AG08396 (cell line): ENCODE data around the gene ADRA2B.
A peak's percentile ranks its signal among the peaks of the same experiment; 100 is the strongest.
"Not testable (repeated sequence)": the region's sequence is repeated elsewhere in the genome, so short reads cannot be mapped to it uniquely, and the experiment has no call there.

Experiments used
- DNase-seq: peaks from one replicate; pipeline ENCODE4 v3.0.0; 2012; ENCODE audit warnings: low spot score, mixed read lengths

Gene ADRA2B

DNA sequence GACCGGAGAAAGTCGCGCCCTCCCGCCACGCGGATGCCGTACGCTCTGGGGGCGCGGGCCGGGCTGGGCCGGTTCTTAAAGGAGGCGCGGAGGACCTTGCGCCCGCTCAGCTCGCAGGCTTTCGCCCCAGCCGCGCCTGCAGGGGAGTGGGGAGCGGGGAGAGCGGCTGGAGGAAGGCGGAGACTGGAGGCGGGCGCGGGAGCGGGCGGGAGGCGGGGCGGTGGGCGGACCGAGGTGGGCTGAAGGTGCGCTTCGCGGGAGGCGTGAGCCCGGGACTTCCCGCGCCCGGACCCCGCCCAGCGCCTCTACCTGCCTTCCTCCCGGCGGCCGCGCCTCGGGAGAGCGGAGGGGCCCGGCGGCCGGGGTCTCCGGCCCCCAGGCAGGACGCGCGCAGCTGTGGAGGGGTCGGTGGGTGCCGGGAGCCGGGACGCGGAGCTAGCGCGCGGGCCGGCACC is at the start of gene ADRA2B:
Gene ADRA2B (minus strand): TSS at position 148 of the 455 bp plus-strand sequence. CDS start 422 bp downstream, outside the sequence.
- DNase-seq, result peak; percentile 45

DNA sequence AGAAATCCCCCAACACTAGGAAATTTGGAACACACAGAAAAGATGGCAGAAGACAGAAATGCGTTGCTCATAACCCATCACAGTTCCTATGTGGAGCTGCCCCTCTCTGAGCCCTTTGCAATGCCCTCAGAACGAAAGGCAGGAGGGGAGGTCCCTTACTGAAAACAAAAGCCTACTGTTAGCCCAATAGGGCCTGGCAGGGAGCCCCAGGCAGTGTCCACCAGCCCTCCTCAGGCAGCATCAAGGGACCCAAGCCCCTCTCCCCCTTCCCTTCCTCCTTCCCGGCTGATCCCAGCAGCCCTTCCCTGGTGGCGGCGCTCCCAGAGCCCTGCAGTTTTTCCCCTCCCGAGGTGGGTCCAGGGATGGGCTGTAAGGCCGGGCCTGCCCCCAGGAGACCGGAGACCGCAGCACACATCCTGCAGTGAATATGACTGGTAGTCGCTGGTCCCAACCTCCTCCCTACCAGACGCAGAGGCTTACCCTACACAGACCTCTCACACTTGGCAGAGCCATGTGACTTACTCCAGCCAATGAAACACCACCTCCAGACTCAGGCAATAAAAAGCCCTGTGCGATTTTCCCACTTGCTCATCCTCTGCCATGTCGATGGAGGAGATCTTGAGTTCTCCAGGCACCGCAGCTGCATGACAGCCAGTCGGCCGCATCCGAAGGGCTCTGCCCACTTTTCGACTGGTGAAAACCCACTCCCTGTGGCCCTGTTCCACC is 48.3 kb upstream of the ADRA2B start:
- DNase-seq, result no peak

DNA sequence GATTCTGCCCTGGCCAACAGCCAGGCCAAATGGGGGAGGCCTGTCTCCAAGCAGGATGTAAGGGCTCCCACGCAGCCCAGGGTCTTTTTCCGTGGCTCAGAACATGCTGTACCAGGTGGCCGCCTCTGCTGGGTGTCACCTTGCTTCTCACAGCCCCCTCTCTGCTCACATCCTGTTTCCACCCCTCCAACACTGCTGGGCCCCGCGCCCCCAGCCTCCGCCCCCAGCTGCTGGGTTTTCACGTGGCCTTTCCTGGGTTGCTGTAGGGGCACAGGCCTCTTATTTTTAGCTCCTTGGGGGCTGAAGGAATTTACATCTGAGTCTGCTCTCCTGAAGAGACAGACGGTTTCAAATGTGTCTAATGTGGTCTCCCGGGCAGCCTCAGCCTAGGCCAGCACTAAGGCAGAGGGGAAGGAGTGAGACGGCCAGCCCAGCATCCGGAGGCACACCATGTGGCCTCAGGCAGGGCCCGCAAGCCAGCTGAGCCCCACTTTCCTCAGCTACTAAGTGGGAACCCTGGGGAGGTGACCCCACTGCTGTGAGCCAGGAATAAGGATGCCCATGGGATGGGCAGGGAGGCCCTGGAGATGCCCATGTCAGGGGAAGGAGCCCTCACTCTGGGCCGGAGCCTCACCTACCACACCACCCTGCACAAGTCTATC is 47.5 kb upstream of the ADRA2B start:
- no peak for DNase-seq

DNA sequence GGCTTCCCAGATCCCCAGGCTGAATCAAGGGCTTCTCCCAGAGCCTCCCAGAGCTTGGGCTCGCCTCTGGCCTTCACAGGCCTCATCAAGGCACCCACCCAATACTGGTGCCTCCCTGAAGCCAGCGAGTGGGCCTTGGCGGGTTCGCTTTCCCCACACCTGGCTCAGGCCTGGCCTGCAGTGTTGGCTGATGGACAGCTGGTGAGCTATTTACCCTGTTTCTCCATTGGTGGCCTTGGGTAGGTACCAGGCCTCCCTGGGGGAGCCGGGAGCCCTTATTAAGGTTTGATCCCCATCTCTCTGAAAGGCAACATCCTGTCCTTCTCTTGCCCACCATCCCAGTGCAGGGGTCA is 47.0 kb upstream of the ADRA2B start:
- no peak for DNase-seq

DNA sequence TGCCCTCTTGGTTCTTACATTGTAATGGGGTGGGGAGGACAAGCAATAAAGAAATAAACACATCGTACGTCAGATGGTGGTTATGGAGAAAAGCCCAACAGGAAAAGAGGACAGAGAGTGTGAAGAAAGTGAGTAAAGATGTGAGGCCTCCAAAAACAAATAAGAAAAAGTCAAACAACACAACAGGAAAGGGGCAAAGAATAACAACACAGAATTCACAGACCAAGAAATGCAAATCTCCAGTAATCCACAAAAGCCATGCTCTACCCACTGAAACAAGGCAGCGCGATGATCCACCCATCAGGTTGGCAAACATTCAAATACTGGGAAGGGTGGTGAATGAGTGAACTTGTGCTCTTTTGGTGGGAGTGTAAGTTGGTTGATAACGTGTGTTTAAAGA is 45.5 kb upstream of the ADRA2B start:
- no peak for DNase-seq

DNA sequence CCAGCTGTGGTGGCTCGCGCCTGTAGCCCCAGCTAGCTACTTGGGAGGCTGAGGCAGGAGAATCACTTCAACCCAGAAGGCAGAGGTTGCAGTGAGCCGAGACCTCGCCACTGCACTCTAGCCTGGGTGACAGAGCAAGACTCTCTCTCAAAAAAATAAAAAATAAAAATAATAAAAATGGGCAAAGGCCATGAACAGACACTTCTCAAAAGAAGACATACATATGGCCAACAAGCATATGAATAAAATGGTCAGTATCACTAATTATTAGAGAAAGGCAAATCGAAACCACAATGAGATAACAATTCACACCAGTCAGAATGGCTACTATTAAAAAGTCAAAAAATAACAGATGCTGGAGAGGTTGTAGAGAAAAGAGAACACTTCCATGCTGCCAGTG is 44.0 kb upstream of the ADRA2B start:
- not testable (repeated sequence) for DNase-seq

DNA sequence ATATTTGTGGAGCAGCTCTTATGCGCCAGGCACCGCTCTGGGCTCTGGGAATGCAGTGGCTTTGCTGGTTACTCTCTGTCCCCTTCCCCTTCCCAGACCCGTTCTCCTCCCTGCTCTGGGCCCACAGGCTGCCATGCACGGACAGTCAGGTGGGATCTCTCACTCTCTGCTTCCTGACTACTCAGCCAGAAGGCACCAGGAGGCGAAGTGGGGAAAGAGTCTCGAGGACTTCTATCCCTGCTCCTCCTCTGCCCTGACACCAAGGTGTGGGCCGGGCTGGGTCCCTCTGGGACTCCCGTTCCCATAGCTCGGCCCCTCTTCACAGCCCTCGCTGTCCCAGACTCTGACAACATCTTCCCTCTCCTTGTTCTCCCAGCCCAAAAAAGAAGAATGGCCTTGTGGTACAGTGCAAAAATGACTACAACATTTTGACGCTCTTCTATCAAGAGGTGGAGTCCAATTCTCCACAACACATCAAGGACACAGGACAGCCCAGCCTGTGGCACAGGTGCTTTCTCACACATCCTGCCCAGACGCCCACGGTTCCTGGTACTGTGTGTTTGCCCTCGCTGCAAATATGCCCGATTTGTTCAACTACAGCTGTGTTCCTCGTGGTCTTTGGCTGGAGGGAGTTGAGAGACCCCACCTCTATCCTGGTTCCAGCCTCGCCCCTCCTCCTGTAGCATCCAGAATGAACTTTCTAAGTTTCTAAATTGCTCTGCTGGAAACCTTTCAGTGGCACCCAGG is 42.9 kb upstream of the ADRA2B start:
- DNase-seq, result no peak

DNA sequence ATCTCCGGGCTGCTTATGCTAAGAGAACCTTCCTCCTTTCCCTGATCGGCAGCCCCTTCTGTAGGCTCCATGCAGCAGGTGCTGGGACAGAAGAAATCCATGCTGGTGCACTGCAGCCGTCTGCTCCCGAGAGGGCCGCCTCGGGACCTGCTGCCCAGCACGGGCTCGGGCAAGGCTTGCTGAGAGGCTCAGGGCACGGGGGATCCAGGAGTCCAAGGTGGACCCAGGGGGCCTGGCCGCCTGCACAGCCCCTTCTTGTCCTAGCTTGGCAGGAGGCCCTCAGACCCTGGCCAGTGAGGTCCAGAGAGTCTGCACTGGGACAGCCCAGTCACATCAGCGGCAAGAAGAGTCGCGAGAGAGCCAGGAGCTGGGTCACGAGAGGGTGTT is 42.2 kb upstream of the ADRA2B start:
- no peak for DNase-seq

DNA sequence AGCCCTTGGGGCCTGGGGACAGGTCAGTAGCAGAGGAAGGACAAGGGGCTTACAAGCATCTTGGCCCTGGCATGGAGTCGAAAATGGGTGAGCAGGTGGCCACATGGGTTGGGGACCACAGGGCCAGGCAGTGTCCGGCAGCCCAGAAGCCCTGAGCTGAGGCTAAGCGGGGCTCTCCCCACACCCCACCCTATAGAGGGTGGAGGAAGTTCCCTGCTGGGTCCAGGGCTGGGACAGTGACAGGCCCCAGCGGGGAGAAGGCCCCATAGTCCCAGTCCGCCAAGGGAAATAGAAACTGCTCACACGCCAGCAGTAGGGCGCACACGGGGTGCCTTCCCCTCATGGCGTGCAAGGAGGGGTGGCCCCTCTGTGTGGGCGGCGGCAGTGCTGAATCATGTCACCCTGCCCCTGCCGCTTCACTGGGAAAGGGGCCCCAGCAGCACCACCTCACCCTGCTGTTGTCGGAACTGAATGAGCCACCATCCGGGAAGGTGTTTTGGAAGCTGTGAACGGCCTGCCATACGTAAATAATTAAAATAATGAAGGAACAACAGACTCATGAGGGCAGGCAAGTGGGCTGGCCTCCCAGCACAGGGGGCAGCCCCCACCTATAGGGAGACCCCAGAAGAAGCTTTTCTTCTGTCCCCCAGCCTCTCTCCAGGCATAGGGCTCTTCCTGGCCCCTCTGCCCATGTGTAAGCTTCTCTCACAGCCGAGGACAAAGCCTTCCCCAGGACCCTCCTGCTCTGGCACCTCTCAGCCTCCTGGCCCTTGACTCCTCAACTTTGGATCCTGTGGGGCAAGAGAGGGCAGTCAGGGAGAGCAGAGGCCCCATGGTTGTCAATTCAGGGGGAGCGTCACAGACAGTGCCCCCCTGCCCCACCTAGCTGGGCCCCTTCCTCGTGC is 41.5 kb upstream of the ADRA2B start:
- no peak for DNase-seq

DNA sequence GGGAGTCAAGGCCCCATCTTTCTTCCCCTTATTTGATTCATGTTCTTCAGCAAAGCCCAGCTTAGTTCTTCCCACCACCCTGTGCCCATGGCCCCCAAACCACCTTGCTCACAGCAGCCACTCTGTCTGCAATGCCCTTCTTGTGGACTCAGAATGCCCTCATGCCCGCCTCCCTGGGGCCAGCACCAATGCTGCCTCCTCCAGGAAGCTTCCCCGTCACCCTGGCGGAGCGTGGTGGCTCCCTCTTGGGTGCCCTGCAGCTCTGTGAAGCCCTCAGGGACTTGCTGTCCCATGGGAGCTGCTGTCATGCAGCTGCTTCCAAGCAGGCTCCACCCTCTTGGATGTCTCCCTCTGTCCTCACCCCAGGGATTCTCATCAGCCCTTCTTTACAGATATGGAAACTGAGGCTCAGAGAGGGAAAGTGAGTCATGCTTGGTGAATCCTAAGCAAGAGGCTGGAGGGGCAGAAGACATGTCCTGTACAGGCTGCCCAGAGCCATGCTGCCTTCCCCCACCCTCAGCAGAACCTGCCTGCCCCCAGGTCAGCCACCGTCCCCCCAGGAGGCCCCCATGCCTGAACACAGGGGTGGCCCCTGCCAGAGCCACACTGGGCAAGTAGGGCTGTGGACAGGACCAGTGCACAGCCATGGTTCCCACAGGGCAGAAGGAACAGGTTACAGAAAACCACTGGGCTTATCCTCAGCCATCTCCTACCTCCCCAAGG is 40.7 kb upstream of the ADRA2B start:
- DNase-seq, result no peak

DNA sequence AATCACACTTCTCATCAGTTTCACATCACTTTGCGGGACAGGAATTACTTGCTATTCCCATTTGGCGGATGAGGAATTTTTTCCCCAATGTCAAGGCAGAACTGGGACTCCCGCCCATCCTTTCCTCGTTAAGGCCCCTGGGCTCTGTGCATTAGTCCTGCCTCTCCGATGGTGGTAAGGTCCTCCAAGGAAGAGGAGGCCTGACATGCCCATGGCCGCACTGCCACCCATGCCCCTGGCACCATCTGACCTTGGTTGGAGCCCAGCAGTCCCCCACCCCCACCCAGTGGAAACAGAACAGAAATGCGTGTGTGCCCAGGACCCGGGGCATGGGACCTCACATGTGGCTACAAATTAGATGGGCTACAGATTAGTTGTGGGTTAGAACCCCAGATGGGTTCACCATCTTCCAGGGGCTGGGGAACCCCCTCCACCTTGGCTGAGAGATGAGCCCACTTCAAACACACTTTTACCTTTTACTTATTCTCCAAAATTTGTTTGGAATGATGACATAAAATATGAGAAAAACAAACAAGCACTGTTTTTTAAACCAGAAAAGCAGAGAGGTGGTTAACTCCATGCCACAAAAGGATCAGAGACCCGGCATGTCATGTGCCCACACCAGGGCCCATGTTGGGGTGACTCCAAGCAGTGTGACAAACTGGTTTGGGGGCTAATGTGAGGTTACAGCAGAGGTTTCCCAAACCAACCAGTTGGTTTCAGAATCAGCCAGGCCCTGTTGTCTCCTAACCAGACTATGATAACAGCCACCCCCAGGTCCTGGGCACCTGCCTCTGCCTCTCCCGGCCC is 39.8 kb upstream of the ADRA2B start:
- no peak for DNase-seq

DNA sequence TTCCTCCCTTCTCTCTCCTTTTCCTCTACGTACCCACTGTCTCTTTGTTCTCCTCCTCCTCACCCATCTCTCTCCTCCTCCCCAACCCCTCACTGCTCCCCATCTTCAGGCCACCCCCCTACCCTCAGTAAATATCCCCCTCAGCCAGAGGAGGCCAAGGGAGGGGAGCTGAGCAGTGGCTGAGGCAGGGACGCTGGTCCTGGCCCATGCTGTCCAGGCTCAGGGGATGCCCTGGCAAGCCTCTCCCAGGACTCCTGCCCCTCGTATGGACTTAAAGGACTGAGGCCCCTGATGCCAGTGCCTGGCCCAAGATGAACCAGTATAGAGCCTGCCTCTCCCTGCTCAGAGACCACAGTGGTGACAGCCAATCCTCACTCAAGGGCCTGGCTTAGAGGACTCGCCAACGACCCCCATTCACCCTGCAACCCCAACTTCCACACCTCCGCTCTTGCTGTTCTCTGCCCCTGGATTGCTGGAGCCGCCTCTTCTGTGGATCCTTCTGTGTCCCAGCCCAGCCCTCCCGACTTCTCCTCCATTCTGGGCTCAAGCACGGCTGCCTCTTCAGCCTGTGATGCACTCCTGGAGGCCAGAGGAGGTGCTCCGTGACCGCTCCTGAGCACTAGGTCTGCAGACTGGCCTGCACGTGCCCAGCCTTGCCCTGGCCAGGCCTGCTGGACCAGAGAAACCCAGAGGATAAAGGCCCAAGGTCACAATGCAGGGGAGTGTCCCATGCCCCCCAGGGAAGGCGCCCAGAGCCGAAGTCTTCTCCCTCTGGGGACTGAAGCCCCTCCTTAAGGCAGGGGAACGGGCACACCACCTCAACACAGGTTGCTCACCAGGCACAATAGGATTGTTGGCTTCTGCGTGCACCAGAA is 38.4 kb upstream of the ADRA2B start:
- no peak for DNase-seq

DNA sequence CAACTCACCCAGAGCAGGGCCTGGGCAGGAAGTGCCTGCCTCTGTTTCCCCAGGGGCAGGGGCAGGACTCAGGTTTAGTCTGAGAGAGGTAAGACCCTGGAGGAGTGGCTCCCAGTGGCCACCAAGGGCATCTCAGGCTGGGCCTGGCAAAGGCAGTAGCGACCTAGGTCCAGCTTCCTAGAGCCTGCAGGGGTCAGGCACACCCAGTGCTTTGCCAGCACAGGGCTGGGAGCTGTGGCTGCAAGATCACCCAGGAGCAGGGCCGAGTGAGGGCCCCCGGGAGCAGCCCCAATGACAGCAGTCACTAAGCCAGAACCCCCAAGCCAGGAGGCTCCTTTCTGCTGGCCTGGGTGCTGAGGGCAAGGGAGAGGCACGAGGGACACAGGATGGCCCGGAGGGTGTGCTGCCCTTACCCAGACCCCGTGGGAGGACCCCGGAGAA is 37.6 kb upstream of the ADRA2B start:
- no peak for DNase-seq

DNA sequence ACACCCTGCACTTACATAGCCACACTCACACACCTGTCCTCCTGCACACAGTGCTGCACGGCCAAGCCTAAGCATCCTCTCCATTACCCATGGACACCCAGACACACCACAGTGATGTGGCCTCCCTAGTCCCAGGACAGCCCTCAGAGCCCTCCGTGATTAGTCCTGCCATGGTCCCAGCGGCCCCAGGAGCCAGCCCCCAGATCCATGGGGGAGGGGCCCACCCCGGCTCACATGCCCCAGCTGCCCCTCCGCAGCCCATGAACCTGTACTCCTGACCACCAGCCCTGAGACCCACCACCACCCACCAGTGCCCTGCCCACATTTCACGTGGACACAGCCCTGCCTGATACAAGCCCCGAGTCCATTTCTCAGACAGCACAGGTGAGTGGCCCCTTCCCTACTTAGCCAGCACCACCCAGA is 36.9 kb upstream of the ADRA2B start:
- no peak for DNase-seq

DNA sequence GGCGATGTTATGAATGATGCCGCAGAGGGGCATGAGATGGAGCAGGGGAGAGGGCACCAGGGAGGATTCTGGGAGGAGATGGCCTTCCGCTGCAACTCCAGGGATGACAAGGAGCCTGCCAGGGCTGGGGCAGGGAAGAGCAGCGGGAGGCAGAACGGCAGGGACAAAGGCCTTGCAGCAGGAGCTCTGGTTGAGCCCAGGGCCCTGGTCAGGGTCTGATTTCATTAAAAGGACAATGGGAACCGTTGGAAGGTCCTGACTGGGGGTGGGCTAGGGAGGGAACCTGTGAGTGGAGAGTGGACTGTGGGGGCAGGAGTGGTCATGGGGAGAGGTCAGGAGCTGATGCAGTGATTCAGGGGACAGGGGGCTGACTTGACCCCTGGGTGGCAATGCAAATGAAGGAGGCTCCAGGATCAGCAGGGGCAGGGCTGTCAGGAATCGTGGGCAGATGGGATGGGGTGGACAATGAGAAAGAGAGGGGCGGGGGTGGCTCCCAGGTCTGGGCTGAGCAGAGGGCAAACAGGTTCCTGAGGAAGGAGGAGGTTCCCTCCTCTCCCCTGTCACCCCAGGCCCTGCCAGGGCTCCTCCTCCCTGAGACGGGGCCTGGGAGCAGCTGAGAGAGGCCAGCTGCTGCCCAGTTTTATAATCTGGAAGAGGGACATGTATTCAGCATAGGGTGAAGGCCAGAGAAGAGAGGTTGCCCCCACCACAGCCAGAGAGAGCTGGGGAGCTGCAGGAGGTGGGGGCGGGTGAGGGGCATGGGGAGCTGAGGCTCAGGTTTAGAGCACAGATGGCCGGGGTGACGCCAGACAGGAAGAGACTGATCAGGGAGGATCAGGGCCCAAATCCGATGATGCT is 36.2 kb upstream of the ADRA2B start:
- no peak for DNase-seq

DNA sequence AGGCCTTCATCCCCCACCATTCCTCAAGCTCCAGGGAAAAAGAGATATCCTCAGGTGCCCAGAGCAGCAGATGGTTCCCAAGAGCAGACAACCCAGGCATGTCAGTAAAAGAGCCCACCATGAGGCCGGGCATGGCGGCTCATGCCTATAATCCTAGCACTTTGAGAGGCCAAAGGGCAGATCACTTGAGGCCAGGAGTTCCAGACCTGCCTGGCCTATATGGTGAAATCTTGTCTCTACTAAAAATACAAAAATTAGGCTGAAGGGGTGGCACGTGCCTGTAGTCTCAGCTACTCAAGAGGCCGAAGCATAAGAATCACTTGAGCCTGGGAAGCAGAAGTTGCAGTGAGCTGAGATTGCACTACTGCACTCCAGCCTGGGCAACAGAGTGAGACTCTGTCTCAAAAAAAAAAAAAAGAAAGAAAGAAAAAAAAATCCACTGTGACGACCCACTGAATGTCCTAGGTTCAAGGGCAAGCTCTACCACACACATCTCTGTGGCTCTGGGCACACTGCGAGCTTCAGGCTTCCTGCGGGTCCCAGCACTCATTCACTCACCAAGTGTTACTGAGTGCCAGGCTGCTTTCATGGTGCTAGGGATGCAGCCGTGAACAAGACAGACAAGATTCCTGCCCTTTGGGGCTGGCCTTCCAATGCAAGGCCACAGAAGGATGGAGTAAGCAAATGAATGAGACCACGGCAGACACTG is 35.4 kb upstream of the ADRA2B start:
- DNase-seq, result no peak

DNA sequence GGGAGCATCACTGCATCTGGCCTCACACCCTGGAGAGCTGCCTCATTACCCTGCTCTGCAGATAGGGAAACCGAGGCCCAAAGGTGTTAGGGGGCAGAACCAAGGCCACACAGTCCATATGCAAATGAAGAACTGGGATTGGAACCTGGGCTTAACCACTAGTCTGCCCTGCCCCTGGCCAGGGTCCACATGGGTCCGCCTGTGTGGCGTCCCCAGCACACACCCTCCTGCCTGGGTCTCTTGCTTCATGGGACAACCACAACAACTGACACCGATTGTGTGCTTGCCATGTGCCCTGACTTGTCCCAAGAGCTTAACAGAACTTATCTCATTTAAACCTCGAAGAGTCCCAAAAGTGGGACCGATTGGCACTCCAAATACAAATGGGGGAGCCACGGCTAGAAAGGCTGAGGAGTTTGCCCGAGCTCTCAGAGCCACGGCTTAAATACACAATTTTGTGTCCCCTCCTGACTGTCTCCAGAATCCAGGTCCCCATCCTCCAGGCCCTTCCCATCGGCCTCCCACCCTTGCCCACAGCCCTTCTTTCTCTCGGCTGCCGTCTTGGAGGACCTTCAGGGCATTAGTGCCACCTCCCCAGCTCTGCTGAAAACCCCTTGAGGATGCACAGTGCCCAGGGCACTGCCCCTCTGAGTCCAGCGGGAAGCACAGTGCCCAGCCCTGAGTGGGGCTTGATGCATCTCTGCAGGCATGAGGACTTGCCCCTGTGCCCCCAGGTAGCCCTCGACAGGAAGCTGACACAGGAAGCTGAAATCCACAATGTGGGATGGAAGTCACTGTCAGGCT is 34.6 kb upstream of the ADRA2B start:
- DNase-seq, result no peak
